Keratinocyte (primary cell): ENCODE results near the gene LEFTY2.

Experiments
- CTCF ChIP-seq, 3 experiments: IDR thresholded peaks in 1 of 3; conservative IDR thresholded peaks in 1 of 3; optimal IDR thresholded peaks in 1 of 3; 2 replicates in 2 of 3; 3 replicates in 1 of 3; pipeline versions ENCODE3 to v1.5.1; 2011; ENCODE audit warnings: low read length in 3 of 3, mild to moderate bottlenecking in 3 of 3, moderate library complexity in 2 of 3, control low read depth in 1 of 3, inconsistent platforms in 1 of 3; ENCODE audit not compliant: insufficient read depth in 2 of 3; ENCODE audit errors: extremely low read depth in 1 of 3
- EZH2 ChIP-seq: IDR thresholded peaks from one replicate; pipeline ENCODE4 v1.6.1; 2012; ENCODE audit warnings: inconsistent platforms, mild to moderate bottlenecking, low read length, moderate library complexity

- no peak for TF ChIP-seq CTCF (optimal IDR thresholded peaks at IDR 0.05 in 1 of 3, IDR thresholded peaks at IDR 0.05 in 1 of 3, conservative IDR thresholded peaks at IDR 0.05 in 1 of 3; ENCODE audit: extremely low read depth in 1 of 3, insufficient read depth in 2 of 3, low read length in 3 of 3)
- TF ChIP-seq EZH2 = no peak
Measured at GRCh38 chr1:225928186-225929175, 12.5 kb downstream of the LEFTY2 start.
